KBM-7 (cell line): ENCODE results near the gene HSBP1L1.
A peak's percentile ranks its signal among the peaks of the same experiment; 100 is the strongest.
"Not testable (repeated sequence)": the region's sequence is repeated elsewhere in the genome, so short reads cannot be mapped to it uniquely, and the experiment has no call there.

Source experiments
- DNase-seq: peaks from one replicate; pipeline ENCODE4 v3.0.0-alpha.2; 2015
- in situ Hi-C: fragments of 300-500 bp; cut with MboI; formaldehyde crosslinking; loops from 2 replicates; pipeline ENCODE4 v1.14.3; 2020; ENCODE audit warnings: low sequenced_read_pairs, low pct_unique_long_range_greater_than_20kb, mixed read lengths

Gene HSBP1L1

DNA sequence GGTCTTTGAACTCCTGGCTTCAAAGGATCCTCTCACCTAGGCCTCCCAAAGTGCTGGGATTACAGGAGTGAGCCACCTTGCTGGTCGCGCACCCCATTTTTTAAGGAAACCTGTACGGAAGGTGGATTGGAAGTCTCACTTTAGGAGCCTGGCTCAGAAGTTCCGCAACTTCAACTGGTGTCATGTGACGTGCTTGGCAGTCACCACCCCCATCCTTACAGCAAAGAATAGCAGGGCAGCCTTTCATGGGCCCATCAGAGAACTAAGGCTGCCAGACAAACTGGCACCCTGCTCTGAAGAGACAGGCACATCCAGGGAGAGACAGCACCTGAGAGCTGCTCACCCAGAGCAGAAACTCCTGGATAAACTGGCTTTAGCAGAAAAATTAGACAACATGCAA is 9.7 kb upstream of the HSBP1L1 start:
- no peak for DNase-seq

DNA sequence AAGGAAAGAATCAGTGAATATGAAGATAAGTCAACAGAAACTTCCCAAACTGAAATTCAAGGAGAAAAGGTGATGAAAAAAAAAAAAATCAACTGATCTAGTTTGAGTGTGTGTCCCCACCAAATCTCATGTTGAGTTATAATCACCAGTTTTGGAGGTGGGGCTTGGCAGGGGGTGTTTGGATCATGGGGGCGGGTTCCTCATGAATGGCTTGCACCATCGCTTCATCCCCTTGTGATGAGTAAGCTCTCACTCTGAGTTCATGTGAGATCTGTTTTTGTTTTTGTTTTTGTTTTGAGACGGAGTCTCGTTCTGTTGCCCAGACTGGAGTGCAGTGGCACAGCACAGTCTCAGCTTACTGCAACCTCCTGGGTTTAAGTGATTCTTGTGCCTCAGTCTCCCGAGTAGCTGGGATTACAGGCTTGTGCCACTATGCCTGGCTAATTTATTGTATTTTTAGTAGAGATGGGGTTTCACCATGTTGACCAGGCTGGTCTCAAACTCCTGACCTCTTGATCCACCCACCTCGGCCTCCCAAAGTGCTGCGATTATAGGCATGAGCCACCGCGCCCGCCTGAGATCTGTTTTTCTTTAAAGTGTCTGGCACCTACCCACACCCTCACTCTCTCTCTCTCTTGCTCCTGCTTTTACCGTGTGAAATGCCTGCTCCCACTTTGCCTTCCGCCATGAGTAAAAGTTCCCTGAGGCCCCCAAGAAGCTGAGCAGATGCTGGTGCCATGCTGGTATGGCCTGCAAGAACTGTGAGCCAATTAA is 9.0 kb upstream of the HSBP1L1 start:
- DNase-seq, result no peak
- in situ Hi-C loops, result no loop called here

More for the DNA sequence above, 9.7 kb upstream of the HSBP1L1 start:
- in situ Hi-C loops, result no loop called here

DNA sequence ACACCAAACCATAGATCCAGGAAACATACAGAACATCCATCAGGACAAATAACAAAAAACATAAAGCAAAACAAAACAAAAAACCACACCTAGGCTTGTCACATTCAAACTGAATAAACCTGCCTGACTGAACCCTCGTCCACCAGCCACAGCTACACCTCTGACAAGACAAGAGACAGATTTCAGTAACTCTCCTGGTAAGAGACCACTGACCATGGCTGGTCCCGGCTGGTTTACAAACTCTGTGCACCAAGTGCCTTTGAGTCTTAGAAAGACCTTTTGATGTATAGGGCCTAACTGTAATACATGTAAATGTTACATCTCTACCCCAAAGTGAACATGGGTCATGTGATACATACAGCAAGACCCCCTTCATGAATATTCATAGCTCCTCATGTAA is 8.2 kb upstream of the HSBP1L1 start:
- DNase-seq, result no peak
- in situ Hi-C loops, result no loop called here

DNA sequence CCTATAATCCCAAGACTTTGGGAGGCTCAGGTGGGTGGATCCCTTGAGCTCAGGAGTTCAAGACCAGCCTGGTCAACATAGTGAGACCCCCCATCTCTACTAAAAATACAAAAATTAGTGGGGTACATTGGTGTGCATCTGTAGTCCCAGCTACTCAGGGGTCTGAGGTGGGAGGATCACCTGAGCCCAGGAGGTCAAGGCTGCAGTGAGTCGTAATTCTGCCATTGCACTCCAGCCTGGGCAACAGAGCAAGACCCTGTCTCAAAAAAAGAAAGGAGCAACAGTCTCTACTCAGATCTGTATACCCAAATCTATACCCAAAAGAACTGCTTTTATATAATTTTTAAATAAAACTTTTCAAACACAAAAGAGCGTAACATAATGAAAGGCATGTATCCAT is 5.5 kb upstream of the HSBP1L1 start:
- in situ Hi-C loops, result no loop called here
- no peak for DNase-seq

DNA sequence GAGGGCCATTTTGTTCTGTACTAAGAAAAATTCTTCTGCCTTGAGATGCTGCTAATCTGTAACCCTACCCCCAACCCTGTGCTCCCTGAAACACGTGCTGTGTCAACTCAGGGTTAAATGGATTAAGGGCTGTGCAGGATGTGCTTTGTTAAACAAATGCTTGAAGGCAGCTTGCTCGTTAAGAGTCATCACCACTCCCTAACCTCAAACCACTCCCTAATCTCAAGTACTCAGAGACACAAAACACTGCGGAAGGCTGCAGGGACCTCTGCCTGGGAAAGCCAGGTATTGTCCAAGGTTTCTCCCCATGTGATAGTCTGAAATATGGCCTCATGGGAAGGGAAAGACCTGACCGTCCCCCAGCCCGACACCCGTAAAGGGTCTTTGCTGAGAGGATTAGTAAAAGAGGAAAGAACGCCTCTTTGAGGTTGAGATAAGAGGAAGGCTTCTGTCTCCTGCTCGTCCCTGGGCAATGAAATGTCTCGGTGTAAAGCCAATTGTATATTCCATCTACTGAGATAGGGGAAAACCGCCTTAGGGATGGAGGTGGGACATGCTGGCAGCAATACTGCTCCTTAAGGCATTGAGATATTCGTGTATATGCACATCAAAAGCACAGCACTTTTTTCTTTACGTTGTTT is 4.2 kb upstream of the HSBP1L1 start:
- DNase-seq, result peak; percentile 58
- in situ Hi-C loops, result not testable (repeated sequence)

DNA sequence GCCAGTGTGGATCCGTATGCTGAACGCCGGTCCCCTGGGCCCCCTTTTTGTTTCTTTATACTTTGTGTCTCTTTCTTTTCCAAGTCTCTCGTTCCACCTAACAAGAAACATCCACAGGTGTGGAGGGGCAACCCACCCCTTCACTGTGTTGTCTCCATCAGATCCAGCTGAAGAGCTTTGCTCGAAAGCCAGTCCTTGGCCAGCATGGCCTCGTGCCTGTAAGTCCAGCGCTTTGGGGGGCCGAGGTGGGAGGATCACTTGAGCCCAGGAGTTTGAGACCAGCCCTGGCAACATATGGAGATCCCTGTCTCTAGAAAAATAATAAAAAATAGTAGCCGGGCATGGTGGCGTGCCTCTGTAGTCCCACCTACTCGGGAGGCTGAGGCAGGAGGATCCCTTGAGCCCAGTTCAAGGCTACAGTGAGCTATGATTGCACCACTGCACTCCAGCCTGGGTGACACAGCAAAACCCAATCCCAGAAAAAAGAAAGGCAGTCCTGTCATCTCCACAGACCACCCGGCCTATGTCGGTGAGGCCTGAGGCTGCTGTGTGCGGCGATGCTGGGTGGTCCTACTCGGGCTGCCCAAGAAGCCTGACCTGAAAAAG is 3.4 kb upstream of the HSBP1L1 start:
- in situ Hi-C loops, result no loop called here
- no peak for DNase-seq

DNA sequence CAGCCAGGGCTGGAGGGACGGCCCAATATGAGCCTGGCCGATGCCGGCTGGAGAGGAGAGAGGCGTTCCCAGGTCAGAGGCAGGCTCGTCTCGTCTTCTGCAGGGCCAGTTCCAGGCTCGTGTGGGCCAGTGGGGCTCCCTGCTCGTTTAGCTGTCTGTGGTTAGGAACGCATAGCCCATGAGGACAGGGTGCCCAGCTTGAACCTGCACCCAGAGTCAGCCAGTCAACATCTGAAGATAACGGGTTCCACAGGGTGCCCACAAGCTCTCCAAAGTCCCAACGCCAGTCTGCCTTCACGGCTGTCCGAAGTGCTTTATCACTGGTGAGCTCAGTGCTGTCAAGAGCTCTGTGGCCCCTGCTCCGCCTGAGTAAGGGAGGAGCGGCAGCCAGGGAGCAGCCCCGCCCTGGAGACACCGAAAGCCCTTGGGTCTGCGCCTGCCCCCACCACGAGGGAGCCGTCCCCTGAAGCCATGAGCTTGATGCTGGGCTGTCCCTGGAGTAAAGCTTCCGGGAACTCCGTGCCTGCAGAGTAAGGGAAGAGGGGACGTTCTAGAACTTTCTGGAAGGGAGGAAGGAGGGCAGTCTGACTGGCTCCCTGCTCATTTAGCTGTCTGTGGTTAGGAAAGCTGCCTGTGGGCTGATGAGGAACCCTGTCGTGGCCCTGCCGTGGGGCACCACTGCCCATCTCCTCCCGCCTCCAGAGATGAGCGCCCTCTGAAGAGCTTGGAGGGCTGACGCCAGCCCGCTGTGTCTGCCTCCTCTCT is 2.7 kb upstream of the HSBP1L1 start:
- DNase-seq, result peak; percentile 55
- in situ Hi-C loops, result no loop called here

DNA sequence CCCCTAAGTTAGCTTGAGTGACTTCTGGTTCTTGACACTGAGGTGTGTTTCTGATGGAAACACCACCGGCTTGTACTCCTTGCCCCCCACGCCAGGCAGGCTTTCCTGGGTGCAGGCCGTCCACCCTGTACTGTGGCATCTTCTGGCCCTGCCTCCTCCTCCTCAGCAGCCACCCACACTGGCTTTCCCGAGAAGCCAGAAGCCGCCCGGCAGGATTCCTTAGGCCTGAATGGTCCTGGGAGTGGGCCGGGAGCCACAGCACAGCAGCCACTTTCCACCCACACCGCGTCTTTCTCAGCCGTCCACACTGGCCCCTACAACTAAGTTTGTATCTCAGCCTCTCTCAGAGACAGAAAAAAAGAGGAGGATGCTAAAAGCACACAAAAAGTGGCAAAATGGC is 2.1 kb upstream of the HSBP1L1 start:
- DNase-seq, result no peak
- in situ Hi-C loops, result no loop called here

DNA sequence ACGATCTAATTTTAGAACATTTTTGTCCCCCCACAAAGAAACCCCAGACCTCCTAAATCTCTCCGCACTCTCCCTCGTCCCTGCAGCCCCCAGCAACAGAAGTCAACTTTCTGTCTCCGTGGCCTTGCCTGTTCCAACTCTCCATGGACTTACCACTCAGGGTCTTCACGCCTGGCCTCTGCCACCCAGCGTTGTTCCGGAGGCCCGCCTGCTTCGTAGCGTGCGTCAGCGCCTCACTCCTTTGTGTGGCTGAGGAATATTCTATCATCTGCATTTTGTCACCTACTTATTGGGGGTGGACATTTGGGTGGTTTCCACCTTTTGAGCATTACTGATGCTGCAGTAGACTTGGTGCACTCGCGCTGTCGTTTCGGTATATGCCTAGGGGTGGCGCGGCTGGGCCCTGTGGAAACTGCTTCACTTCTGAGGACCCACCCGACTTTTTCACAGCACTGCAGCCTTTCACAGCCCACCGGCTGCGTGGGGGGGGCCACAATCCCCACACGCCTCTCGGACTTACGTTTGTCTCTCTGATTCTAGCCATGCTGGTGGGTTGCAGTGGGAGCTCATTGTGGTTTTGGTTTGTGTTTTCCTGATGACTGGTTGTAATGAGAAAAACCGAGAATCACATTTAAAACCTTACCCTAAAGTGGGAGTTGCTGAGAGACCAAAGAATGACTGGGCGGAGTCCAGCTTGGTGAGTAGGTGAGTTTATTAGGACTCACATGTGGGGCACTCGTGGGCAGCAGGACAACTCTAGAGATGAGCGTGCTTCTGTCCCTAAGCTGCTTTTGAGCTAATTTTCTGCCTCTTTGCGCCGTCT is 1.4 kb upstream of the HSBP1L1 start:
- no peak for DNase-seq
- in situ Hi-C loops, result no loop called here

DNA sequence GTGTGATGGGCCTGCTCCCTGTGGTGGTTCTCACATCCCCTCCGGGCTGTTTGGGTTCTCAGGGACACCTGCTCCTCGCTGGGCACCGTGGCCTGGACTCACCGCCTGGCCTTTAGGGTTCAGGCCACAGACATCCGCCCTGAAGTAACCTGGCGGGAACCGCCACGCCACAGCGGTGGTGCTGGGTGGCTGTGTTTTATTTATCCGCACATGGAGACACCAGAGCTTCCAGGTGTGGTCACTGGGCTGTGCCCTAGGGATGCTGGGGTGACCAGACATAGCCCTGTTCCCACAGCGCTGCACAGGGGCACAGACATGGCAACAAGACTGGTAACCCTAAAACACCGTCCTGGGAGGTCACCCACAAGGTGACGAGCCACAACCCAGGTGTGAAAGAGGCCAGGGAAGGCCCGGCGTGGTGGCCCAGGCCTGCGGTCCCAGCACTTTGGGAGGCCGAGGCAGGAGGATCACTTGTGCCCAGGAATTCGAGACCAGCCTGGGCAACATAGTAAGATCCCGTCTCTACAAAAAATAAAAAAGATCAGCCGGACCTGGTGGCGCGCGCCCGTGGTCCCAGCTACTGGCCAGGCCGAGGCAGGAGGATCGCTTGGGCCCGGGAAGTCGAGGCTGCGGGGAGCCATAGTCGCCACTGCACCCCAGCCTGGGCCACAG is 649 bp upstream of the HSBP1L1 start:
- no peak for DNase-seq
- in situ Hi-C loops, result no loop called here

DNA sequence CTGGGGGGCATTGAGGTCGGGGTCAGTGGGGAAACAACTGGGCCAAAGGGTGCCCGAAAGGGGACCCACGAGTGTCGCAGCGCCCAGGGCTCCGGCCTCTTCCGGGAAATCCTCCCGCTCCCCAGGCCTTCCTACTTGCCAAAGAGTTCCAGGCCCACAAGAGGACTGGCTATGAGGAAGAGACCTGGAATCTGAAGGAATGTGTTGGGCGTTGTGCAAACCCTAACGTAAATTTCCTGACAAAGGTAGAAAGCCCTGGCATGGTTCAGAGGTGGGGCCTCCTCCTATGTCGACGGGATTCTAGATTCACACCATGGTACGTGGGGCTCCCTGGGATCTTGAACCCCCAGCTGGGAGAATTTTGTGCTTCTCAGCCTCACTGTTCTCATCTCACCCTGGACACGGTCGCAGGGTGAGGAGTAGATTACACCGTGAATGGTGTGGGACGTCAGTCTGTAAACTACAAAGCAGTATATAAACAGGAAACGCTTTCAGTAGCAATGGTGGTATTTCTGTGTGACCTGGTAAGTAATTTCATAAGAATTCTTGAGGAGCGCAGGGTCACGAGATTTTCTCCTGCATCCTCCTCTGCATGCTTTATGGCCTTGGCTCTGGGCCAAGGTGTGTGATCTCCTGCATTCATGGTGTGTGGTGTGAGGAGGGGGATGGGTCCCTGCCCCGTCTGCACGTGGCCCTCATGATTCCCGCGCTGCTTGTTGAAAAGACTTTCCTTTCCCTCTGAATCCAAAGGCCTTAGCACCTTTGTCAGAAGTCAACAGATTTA is 868 bp downstream of the HSBP1L1 start:
- in situ Hi-C loops, result no loop called here
- peak; percentile 75 for DNase-seq

DNA sequence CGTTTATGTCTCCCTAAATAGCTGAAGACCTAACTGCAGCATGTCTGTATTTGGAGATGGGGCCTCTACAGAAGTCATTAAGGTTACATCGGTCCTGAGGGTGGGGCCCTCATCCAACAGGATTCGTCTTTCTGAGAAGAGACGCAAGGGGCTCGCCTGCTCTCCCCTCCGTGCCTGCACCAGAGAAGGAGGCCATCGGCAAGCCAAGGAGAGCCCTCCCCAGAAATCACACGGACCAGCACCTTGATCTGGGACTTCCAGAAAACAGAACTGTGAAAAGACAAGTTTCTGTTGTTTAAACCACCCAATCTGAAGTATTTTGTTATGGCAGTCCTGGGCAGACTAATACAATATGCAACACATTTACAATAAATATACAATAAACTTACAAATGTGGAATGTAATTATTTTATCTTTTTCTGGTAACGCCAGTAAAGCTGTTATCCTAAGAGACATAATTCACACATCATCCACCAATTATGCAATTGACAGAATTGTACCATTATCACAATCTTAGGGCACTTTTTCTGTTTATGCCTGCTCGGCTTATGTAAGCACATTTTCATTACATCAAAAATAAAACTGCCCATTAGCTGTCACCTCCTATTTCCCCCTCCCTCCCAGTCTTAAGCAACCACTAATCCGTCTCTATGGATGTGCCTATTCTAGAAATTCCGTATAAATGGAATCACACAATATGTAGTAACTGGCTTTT is 6.1 kb downstream of the HSBP1L1 start:
- in situ Hi-C loops, result no loop called here
- no peak for DNase-seq

DNA sequence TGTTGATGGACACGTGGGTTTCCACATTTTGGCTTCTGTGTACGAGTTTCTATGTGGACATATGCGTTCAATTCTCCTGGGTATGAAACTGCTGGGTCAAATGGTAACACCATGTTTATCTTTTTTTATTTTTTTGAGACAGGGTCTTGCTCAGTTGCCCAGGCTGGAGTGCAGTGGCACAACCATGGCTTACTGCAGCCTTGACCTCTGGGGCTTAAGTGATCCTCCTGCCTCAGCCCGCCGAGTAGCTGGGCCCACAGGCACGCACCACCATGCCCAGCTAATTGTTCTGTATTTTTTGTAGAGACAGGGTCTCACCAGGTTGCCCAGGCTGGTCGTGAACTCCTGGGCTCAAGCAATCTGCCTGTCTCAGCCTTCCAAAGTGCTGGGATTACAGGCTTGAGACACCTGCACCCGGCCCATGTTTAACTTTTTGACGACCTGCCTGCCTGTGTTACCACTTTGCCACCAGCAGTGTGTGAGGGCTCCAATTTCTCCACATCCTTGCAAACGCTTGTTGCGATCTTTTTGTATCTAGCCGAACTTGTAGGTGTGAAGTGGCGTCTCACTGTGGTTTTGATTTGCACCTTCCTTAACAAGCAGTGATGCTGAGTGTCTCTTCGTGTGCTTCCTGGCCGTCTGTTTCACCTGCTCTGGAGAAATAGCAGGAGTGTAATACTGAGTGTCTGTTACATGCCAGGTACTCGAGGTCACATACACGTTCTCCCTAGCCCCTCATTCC is 6.9 kb downstream of the HSBP1L1 start:
- in situ Hi-C loops, result no loop called here
- DNase-seq, result no peak

DNA sequence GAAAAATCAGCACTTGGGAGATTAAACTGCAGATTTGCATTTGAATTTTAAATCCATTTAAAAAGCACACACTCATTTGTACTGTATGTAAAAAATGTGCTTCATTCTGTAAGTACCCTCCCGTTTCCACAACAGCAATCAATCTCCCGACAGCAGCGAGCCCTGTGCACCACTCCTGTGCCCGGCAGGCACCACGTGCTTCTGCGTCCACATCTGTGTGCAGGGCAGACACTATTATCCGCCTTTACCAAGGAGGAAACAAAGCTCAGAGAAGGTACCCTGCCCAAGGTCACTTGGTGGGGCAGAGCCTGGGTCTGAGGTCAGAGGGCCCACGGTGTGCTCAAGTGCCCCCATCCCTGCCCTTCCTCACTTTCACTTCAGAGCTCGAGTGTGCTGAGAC is 7.5 kb downstream of the HSBP1L1 start:
- in situ Hi-C loops, result no loop called here

DNA sequence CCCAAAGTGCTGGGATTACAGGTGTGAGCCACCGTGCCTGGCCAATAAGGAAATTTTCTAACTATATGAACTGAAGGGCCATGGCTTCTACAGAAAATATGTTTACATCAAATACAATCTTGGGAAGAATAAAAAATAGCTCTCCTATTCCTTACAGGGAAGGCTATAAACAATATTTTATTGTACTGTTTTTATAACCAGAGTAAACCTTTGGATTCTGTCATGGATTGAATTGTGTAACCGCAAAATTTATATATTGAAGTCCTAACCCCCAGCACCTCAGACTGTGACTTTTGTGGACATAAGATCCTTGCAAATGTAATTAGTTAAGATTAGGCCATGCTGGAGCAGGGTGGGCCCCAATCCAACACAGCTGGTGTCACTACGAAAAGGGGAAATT is 8.3 kb downstream of the HSBP1L1 start:
- in situ Hi-C loops, result no loop called here
- DNase-seq, result no peak

More for the DNA sequence above, 7.5 kb downstream of the HSBP1L1 start:
- no peak for DNase-seq

DNA sequence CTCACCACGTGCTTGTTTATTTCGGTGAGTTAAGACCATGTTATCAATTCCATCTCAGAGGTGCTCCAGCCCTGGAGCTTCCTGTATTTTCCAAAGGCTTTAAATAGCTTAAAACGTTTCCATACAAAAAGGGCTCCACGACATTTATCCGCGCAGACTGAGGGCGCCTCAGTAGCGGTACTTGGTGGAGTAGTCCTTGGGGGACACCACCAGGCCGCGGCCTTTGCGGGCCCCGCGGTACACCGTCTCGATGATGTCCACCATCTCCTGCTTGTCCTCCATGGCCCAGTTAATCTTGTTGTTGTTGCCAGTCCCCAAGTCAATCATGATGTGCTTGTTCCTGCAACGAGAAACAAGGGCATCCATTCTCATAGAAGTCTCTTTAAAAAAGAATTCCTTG is 9.1 kb downstream of the HSBP1L1 start:
- DNase-seq, result no peak
- in situ Hi-C loops, result no loop called here
